HG03066 (cell line): ENCODE results near the gene RSF1.

Experiments used
- ATAC-seq: cut with Tn5 transposase; IDR thresholded peaks from one replicate; pipeline ENCODE4 v1.9.1; 2021; ENCODE audit warnings: low read depth; ENCODE audit not compliant: unreplicated experiment

RSF1 gene

GRCh38 chr11:77814848-77815247, 5.7 kb downstream of the RSF1 start:
- ATAC-seq, result no peak

- no peak for ATAC-seq
These were observed 7.3 kb downstream of the RSF1 start for GRCh38 chr11:77813256-77813655.

GRCh38 chr11:77806993-77807392, 13.5 kb downstream of the RSF1 start:
- ATAC-seq, result no peak

- no peak for ATAC-seq
These were observed 14.1 kb downstream of the RSF1 start for GRCh38 chr11:77806415-77806814.

GRCh38 chr11:77801477-77801876, 19.0 kb downstream of the RSF1 start:
- no peak for ATAC-seq

GRCh38 chr11:77800449-77800848, 20.1 kb downstream of the RSF1 start:
- no peak for ATAC-seq

GRCh38 chr11:77799338-77799737, 21.2 kb downstream of the RSF1 start:
- ATAC-seq, result no peak

GRCh38 chr11:77793972-77794371, 26.6 kb downstream of the RSF1 start:
- ATAC-seq, result no peak

GRCh38 chr11:77791301-77791700, 29.2 kb downstream of the RSF1 start:
- ATAC-seq, result no peak

GRCh38 chr11:77789731-77790476, 30.6 kb downstream of the RSF1 start:
- ATAC-seq, result no peak

- no peak for ATAC-seq
These were observed 31.3 kb downstream of the RSF1 start for GRCh38 chr11:77789061-77789730.

GRCh38 chr11:77784572-77784971, 36.0 kb downstream of the RSF1 start:
- ATAC-seq, result no peak

- ATAC-seq, result no peak
These were observed 37.5 kb downstream of the RSF1 start for GRCh38 chr11:77783025-77783424.

- ATAC-seq, result no peak
These were observed 40.6 kb downstream of the RSF1 start for GRCh38 chr11:77779935-77780334.

- ATAC-seq, result no peak
These were observed 42.0 kb downstream of the RSF1 start for GRCh38 chr11:77778549-77778948.

GRCh38 chr11:77778118-77778517, 42.4 kb downstream of the RSF1 start:
- no peak for ATAC-seq

- no peak for ATAC-seq
These were observed 44.1 kb downstream of the RSF1 start for GRCh38 chr11:77776455-77776854.

GRCh38 chr11:77775936-77776335, 44.6 kb downstream of the RSF1 start:
- no peak for ATAC-seq

- ATAC-seq, result no peak
These were observed 49.4 kb downstream of the RSF1 start for GRCh38 chr11:77771135-77771534.

GRCh38 chr11:77770629-77771028, 49.9 kb downstream of the RSF1 start:
- no peak for ATAC-seq

- ATAC-seq, result no peak
These were observed 58.1 kb downstream of the RSF1 start for GRCh38 chr11:77762426-77762825.

- ATAC-seq, result no peak
These were observed 59.0 kb downstream of the RSF1 start for GRCh38 chr11:77761491-77761890.
